Fibroblast of lung (primary cell): ENCODE measurements around the gene P2RY4.

Experiments
- EZH2 ChIP-seq: IDR thresholded peaks from 2 replicates; pipeline ENCODE4 v1.5.1; 2012; ENCODE audit warnings: low read length, control low read depth, mild to moderate bottlenecking; ENCODE audit errors: missing control alignments
- TF ChIP-seq, protein P1 (sequence below), 2 donors: IDR thresholded peaks in 1 of 2; conservative IDR thresholded peaks in 1 of 2; 1 replicate in 1 of 2; 2 replicates in 1 of 2; pipeline ENCODE4 v1.5.1; 2011 to 2012; ENCODE audit warnings: low read length in 2 of 2, control low read depth in 1 of 2, inconsistent platforms in 1 of 2, low read depth in 1 of 2, mild to moderate bottlenecking in 1 of 2

DNA sequence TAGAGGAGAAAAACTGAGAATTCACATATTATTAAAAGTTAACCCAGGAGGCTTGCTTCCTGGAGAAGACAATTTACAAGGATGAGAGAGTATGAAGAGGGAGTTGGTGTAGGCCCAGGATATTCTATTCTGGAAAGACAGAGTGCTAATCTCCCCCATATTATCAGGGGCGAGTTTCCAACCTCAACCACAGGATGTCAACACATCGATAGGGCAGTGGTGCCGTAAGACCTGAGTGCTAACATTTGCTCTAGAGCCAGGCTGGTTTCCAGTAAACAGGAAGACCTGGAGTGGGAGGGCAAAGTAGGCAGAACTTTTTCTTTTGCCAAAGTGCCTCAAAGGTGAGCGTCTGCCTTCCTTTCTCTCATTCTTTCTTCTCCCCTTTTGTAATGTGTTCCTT, 28.3 kb downstream of the P2RY4 start:
- TF ChIP-seq, protein P1, sequence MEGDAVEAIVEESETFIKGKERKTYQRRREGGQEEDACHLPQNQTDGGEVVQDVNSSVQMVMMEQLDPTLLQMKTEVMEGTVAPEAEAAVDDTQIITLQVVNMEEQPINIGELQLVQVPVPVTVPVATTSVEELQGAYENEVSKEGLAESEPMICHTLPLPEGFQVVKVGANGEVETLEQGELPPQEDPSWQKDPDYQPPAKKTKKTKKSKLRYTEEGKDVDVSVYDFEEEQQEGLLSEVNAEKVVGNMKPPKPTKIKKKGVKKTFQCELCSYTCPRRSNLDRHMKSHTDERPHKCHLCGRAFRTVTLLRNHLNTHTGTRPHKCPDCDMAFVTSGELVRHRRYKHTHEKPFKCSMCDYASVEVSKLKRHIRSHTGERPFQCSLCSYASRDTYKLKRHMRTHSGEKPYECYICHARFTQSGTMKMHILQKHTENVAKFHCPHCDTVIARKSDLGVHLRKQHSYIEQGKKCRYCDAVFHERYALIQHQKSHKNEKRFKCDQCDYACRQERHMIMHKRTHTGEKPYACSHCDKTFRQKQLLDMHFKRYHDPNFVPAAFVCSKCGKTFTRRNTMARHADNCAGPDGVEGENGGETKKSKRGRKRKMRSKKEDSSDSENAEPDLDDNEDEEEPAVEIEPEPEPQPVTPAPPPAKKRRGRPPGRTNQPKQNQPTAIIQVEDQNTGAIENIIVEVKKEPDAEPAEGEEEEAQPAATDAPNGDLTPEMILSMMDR (conservative IDR thresholded peaks at IDR 0.05 in 1 of 2, IDR thresholded peaks at IDR 0.05 in 1 of 2; ENCODE audit: low read depth in 1 of 2, low read length in 2 of 2), result no peak
- TF ChIP-seq EZH2, result no peak
